CD8-positive, alpha-beta memory T cell (primary cell): ENCODE results near the gene EPC2. TPM values are rescaled to one million over a fixed set of nuclear protein-coding genes. Genes with fewer than 3 reads are reported as not detected.

Source experiments
- polyA plus RNA-seq: library from polyadenylated mRNA; unstranded; fragments of 300-500 nt; fragmentation: Illumina TruSeq; gene quantifications from one replicate; pipeline ENCODE4 v1.2.3, GENCODE V29; 2021
- total RNA-seq, 2 experiments: library from RNA; stranded (reverse); gene quantifications; one replicate each; pipeline ENCODE4 v1.2.3, GENCODE V29; 2021

The EPC2 gene
- total and polyA plus RNA-seq, 3 experiments from 2014 or later, result 2.2 to 29.7 (median 29.6) TPM

Other genes starting within 250 kb of the EPC2 start
- 10 to 100 TPM; 18.2 to 19.8 TPM for gene KIF5C, start 230.5 kb downstream of the EPC2 start, total RNA-seq
- gene KIF5C, start 230.5 kb downstream of the EPC2 start, polyA plus RNA-seq, result 3.4 TPM